NCI-H460 (cell line): ENCODE results near the gene LONRF3. TPM values are rescaled to one million over a fixed set of nuclear protein-coding genes. Genes with fewer than 3 reads are reported as not detected.

Experiments used
- DNase-seq: peaks from one replicate; pipeline ENCODE4 v3.0.0-alpha.2; 2016; ENCODE audit warnings: low read depth; ENCODE audit errors: extremely low read depth
- polyA plus RNA-seq: library from polyadenylated mRNA; depleted of rRNA; stranded (reverse); fragments of >200 nt; gene quantifications from 2 replicates; pipeline ENCODE4 v1.2.3, GENCODE V29; 2014; cell fraction: nucleus; rRNA removed
- total RNA-seq: library from RNA; depleted of rRNA; stranded (reverse); fragments of >200 nt; shearing (Covaris generic); gene quantifications from 2 replicates; pipeline ENCODE4 v1.2.3, GENCODE V29; 2014; rRNA removed

Gene LONRF3
- total RNA-seq, result 9.1 and 11.8 TPM in 2 replicates
- polyA plus RNA-seq, result 1.8 and 5.6 TPM in 2 replicates

DNA sequence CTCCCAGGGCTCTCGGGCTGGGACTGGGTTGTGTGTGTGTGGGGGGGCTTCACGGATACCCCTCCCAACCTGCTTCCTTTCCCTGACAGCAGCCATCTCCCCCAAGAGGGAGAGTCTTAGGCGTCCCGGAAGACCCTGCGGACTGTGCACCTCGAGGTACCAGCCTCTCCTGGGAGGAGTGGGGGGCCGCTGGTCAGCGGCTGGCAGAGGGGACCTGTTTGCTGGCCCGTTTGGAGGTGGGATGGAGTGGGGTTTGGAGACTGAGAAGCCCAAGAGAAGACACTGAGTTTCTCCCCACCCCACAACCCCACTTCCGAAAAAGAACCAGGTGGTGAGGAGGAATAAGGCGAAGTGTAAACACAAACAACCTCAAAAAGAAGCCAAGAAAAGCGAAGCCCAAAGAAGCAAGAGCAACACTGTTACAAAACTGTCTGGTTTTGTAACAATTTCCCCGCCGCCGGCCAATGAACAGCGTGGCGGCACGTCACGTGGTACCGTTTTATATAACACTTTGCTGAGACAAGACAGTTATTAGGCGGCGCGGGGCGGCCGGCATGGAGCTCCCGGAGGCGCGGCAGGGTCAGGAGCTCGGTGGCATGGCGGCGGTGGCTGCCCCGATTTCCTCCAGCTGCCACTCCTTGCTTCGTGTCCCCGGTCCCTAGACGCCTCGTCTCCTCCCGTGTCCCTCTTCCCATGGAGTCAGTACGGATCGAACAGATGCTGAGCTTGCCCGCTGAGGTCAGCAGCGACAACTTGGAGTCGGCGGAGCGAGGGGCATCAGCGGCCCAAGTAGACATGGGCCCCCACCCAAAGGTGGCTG, at the start of gene LONRF3:
Gene LONRF3, plus strand, starts transcription at position 531 of the 820 bp plus-strand sequence. Its CDS starts 163 bp downstream, at position 694.
- DNase-seq, result peak; percentile 46

DNA sequence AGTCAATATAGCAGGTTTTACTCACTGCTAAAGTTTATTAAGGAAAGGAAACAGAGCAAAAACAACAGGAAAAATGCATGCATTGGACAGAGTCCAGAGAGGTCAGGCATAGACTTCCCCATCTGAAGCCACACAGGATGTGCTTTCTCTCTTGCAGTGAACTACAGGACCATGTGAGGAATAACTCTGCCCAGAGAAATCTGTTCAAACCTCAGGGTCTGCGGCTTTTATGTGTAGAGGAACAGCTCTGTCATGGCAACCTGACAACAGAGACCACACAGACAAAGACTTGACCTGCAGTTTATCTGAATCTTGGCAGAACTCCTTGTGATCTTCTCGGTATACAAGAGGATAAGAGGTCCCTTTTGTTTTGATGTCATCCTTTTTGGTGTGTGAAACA, 46.3 kb upstream of the LONRF3 start:
- no peak for DNase-seq

DNA sequence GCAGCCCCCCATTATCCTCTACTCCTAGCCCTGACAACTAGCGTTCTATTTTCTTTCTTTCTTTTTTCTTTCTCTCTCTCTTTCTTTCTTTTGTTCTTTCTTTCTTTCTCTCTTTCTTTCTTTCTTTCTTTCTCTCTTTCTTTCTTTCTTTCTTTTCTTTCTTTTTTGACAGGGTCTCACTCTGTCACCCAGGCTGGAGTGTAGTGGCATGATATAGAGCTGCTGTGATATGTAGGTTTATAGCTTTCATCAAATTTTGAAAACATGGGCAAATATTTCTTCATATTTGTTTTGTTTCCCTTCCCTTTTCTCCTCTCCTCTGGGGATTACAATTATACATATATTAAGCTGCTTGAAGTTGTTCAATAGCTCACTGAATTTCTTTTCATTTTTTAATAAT, 39.1 kb upstream of the LONRF3 start:
- no peak for DNase-seq

DNA sequence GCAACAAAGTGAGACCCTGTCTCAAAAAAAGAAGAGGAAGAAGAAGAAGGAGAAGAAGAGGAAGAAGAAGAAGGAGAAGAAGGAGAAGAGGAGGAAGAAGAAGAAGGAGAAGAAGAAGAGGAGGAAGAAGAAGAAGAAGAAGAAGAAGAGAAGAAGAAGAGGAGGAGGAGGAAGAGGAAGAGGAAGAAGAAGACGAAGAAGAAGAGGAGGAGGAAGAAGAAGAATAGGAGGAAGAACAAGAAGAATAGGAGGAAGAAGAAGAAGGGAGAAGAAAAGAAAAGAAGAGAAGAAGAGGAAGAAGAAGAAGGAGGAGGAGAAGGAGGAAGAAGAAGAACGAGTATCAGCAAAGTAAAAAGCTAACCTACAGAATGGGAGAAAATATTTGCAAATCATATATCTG, 33.3 kb upstream of the LONRF3 start:
- no peak for DNase-seq

DNA sequence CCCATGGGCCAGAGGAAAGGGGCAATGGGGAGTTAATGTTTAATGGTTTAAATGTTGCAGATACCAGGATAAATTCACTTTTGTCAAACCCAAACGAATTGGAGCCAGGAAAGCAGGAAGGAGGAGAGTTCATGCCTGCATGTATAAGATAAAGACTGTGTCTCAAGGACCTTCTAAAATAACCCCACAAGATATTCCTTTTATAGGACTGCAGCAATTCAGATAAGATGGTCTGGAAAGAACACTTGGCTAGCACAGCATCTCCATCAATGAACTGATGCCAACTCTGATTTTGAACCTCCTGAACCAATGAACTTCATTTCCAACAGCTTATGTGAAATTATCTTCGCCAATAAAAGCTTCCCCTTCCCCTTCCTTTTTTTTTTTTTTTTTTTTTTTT, 31.3 kb upstream of the LONRF3 start:
- no peak for DNase-seq

DNA sequence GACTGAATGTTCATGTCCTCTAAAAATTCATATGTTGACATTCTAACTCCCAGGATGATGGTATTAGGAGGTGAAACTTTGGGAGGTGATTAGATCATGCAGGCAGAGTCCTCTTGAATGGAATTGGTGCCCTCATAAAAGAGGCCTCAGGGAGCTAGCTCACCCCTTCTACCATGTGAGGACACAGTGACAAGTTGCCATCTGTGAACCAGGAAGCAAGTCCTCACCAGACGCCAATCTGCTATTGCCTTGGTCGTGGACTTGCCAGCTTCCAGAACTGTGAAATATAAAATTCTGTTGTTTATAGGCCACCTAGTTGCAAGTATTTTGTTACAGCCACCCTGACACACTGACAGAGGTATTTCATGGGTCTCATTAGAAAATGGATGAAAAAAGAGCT, 28.5 kb upstream of the LONRF3 start:
- no peak for DNase-seq

DNA sequence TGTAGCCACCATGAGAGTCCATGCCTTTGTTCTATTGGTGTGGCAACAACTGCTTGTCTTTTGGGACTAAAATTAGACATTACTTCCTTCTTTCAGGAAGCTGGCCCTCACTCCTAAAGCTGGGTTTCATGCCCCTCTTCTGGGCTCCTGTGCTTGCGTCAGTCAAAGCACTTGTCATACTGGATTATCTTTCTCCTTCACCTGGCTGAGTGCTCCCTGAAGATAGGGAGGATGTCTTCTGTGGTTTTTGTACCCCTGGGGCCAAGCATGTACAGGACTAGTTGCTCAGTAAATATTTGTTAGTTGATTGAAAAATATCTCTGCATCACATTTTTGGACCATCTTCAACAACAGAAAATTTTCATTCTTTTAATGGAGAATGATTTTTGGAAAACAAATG, 26.1 kb upstream of the LONRF3 start:
- no peak for DNase-seq

DNA sequence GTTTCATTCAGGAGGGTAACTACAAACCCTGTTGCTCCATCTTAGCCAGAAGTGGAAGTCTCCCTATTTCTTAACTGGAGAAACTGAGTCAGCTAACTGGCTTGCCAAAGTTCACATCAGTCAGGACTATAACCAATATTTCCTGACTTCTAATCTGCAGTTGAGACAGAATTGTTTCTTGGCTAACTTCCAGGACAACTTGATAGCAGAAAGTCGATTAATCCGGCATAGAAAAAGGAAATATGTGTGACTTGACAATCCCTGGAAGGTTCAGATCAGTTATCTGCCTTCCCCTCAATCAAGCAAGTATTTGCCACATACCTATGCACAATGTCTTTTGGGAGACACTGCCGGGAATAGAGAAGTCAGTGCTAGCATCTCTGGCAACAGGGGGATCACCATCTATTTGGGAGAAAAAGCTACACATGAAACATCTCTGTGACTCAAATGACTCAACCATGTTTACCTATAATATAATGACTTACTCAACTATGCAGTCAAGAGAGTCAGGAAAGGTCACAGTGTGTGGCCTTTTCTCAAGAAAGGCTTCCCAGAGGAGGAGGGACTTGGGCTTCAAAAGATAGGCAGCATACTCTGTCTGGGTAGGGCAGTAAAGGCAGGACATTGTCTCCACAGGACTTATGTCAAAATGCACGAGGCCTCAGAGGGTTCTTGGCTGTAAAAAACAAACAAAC, 12.4 kb upstream of the LONRF3 start:
- DNase-seq, result no peak

DNA sequence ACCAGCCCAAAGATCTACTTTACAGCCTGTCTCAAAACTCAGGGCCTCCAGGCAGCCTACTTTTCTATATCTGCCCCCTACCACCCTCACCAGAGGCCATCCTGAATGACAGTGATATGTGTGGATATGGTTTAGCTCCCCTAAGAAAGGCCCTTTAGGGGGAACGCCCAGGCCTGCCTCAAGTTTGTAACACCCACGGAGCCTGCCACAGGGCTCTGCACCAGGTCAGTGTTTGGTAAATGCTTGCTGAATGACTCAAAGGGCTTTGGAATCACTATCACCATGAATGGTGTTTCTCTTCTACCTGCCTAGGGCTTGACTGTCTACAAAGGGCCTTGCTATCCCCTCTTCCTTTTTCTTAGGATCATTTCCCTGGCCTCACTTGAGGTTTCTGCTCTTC, 11.3 kb upstream of the LONRF3 start:
- no peak for DNase-seq

DNA sequence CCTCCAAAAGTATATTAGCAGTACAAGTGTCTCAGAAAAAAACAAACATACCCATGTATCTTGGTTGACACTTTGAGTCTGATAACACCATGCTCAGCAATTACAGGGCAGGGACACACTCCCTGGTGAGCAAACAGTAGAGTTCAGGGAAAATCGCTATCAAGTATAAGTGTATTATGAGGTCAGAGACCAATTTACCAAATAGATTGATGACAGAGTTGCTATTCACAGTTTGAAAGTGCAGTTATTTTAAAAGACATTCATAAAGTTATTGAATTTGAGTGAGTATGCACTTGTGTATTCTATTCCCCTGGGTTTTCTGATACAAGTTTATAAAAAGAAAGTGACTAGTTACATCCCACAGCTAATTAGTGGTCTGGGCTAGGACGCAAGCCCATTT, 10.2 kb upstream of the LONRF3 start:
- DNase-seq, result no peak

DNA sequence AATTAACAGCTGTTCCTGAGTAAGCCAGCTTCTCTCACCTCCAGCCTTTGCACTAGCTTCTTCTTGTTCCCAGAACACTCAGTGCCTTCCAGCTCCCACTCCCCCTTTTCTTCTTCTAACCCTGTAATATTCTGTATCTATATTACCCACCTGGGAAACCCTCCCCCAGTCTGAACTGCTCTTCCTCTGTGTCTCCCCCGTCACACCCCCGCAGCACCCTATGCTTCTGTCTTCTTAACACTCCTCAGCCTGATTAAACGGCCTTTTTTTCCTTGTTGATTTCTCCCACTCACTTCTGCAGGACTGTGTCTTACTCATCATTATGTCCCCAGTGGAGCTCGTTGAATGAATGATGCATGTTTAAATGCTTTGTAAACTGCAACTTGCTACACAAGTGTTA, 9.0 kb upstream of the LONRF3 start:
- no peak for DNase-seq

DNA sequence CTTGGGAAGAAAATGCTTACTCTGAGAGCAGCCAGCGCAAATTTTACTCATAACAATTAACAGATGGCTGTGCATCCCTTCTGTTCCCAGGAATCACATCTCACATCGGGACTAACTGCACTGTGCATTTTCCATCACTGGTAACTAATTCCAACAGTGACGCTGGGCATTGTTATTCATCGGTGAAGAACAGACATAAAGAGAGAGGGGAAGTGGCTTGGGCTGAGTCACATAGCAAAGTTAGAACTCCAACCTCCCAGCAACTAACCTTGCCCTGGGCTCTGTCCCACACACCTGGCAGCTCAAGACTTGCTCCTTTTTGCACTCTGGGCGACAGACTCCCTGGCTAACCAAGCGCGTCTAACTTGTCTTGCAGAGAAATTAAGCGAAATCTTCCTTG, 6.4 kb upstream of the LONRF3 start:
- no peak for DNase-seq

DNA sequence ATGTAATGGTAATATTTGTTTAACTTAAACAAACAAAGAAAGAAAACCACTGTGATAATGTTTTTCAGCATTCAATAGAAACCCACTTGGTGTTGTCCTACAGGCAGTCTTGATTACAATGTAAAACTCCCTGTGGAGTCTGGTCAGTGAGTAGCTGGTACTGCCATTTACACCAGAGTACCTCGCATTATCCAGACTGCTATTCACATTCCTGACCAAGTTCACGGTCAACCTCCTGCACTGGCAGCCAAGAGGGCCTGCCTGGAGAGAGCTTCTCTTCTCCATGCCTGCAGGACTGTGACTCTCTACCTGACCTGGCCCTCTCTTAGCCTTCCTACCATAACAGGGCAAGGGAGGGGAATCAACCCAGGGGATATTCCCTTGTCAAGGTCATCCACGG, 2.9 kb upstream of the LONRF3 start:
- DNase-seq, result no peak

DNA sequence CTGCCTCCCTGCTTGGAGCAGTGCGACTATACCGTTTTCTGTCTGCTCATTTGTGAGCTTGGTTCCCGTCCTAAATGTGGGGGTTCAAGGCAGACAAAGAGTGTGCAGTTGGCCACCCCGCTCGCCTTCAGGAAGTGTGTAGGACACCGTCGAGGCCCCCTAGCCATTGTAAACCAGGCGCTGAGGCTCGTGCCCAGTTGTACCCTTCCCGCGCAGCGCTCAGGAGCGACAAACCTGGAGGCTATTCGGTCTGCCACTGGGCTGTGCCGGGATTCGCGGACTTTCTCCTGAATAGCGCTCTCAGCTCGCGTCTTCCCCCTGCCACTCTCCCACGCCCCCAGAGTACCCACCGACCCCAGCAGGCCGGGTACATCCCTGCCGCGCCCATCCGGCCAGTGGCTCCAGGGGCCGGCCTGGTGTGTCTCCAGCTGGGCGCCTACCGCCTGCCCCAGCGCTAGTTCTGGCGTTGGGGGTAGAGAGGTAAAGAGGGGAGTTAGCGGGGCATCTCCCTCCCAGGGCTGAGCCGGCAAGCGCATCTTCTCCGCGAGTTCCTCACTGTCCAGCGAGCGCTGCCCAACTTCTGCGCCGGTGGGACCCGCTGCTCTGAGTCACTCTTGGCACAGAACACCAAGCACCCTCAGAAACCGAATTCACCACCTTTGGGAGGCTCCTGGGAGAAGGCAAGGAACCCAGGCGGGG, 880 bp upstream of the LONRF3 start:
- DNase-seq, result no peak

DNA sequence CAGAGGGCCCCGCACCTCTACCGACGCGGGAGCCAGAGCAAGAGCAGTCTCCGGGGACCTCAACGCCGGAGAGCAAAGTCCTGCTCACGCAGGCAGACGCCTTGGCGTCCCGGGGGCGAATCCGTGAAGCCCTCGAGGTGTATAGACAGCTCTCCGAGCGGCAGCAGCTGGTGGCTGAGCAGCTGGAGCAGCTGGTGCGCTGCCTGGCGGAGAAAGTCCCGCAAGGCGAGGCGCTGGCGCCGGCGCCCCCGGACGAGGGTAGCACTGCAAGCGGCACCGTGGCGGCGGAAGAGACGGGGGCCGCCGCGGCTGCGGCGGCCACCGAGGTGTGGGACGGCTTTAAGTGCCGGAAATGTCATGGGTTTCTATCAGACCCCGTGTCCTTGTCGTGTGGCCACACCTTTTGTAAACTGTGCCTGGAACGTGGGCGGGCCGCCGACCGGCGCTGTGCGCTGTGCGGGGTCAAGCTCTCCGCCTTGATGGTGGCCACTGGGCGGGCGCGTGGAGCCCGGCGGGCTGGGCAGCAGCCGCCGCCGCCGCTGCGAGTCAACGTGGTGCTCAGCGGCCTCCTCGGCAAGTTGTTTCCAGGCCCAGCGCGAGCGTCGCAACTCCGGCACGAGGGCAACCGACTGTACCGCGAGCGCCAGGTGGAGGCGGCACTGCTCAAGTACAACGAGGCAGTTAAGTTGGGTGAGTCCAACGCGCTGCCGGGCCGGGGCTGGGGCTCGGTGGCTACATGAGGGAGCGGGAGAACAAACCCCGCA, 672 bp downstream of the LONRF3 start:
- no peak for DNase-seq

DNA sequence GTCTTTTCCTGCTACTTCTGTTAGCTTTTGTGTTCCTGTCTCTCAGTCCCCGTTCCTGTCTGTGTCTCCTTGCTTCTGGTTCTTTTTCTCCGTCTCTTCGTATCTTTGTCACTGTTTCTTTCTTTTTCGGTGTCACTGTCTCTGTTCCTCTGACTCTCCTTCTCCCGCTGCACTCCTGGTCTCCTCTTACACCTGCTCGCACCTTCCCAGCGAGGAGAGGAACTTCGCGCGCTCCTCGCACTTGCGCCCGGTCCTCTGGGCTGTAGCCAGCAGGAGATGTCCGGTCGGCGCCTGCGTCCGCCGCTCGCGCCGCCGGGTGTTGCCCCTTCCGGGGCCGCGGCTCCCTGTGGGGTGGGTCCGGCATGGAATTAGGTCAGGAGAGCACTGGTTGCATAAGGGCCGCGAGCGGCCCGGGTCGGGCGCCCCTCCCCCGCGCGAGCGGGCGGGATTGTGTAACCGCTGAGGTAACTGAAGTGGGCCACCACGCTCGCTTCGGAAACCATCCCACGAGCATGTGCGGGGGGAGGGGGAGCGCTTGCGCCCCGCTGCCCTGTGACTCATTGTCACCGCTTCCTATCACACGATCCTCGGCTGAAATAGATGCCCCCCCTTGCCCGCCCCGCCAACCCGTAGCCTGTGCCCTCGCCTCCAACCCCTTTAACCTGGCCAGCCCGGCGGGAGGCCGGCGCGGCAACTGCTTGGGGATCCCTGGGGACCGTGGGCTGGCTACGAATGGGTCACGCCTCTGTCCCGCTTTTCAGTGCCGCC, 1.6 kb downstream of the LONRF3 start:
- peak; percentile 57 for DNase-seq

DNA sequence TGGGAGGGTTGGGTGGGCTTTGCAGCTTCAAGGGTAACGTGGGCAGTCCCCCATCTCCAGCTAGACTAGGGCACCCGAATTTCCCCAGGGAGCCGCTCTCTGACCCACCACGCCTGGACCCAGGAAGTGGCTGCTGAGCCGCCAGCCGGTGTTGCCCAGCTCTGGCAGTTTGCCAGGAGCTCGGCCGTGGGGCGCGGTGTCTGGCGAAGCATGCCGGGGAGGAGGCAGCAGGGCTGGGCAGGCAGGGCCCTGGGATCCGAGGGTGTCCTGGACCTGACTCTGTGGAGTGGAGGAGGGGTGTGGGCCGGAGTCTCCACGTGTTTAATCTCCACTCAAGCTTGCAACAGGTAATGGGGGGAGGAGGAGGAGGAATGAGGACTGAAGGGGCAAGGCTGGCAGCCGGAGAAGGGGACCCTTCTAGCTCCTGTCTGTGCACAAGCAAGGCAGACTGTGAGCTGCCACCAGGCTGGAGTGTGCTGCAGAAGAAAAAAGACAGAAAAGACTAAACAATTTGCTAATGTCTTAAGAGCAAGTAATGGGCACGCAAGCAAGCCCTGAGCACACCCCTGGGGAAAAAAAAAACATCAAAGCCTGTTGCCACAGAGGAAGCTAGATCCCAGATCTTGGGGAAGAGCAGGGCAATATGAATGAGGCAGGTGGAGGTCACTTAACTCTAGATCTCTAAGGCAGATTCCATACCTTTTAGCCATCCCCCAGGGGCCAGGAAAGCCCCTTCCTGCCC, 2.4 kb downstream of the LONRF3 start:
- peak; percentile 46 for DNase-seq

DNA sequence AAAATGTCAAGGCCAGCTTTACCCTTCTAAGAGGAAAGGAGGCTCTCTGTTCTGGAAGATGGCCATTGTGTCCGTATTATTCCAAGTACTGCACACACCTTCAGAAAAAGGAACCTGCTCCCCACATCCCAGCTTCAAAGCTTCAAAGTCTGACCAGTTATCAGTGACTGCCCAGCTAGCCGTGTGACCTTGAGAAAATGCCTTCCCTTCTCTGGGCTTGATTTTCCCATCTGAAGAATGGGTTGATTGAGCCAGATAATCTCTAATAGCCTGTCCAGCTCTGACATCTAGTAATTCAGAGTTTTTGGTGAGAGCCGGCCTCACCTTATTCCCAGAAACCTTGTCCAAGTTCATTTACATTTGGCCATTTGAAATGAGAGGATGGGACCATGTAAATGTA, 3.0 kb downstream of the LONRF3 start:
- DNase-seq, result no peak

DNA sequence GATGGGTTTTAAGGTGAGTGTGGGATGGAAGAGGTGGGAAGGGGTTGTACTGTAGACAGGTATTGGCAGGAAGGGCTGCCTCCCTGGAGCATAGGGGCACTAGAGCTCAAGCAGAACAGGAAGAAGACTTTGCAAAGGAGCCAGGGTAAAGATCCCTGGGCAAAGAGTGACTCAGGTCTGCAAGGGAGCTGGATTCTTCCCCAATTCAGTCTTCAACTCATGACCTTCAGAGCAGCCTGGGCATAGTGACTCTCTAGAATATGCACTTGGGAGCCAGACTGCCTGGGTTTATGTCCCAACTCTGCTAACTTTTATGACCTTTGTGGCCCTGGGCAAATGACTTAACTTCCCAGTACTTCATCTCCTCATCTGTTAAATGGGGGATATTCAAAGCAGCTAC, 4.0 kb downstream of the LONRF3 start:
- no peak for DNase-seq
